ENCODE results near the gene MDK. TPM values are rescaled to one million over a fixed set of nuclear protein-coding genes. Genes with fewer than 3 reads are reported as not detected.

Gene MDK
- total RNA-seq, 2 donors from 2014 or later = 8.5 to 12.9 TPM

DNA sequence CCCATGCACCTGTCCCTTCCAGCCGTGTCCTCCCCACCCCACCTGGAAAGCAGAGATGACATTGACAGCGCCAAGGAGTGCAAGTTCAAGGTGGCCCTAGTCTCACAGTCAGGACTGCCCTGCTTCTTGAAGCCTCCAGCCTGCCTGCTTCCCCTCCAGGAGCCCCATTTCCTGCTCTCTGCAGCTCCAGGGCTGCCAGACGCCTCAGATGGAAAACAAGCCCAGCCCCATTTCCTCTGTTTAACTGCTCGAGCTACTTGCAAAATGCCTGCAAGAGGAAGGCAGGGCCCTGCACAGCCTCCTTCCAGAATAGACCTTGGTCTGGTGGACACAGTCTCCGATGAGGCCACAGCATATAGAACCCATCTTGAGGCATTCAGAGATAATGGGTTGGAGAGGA lies 39.2 kb upstream of the MDK start:
- Mint-ChIP-seq H3K4me3 (no peak overlapping the region), H3K27ac (no peak overlapping the region), H3K9me3 (no peaks in the 10 kb centered on the region), H3K36me3 (ENCODE audit: low read depth) (peaks cover 6% of the 10 kb centered on the region), H3K27me3 (no peaks in the 10 kb centered on the region), H3K4me1 (peaks cover 30% of the 10 kb centered on the region)
- no peak for ATAC-seq (replicated peaks)

- Mint-ChIP-seq H3K4me3 (no peak overlapping the region), H3K27me3 (no peaks in the 10 kb centered on the region), H3K36me3 (ENCODE audit: low read depth) (peaks cover 6% of the 10 kb centered on the region), H3K9me3 (no peaks in the 10 kb centered on the region), H3K27ac (no peak overlapping the region), H3K4me1 (peaks cover 30% of the 10 kb centered on the region)
- no peak for ATAC-seq (replicated peaks)
These were observed 37.9 kb upstream of the MDK start for GRCh38 chr11:46343520-46343919.

DNA sequence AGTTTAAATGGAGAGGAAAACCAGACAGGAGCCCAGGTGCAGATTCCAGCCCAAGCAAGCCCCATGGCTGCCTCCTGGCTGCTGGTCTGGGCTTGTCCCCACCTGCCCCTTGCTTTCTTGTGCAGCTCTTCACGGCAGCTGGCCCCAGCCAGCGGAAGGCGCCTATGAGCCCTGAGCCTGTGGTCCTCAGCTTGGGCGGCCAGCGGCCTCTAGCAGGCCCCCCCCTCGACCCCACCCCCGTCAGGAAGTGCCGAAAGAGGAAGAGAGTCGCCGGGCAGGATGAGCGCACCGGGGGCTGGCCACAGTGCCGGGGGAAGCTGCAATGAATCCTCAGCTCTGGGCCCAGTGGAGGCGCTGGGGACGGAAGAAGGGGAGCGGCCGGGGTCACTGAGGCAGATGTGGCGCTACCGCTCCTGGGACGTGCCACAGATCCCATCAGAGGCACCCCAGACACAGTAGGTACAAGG lies 36.3 kb upstream of the MDK start:
- Mint-ChIP-seq H3K27ac (peak overlapping the region; percentile 51), H3K27me3 (no peaks in the 10 kb centered on the region), H3K4me1 (peaks cover 44% of the 10 kb centered on the region), H3K36me3 (ENCODE audit: low read depth) (peaks cover 6% of the 10 kb centered on the region), H3K9me3 (no peaks in the 10 kb centered on the region), H3K4me3 (peak overlapping the region; percentile 80)
- no peak for ATAC-seq (replicated peaks)

- ATAC-seq (replicated peaks) = peak; percentile 8
- Mint-ChIP-seq H3K4me3 (peak overlapping the region; percentile 80), H3K27me3 (no peaks in the 10 kb centered on the region), H3K9me3 (no peaks in the 10 kb centered on the region), H3K36me3 (ENCODE audit: low read depth) (peaks cover 6% of the 10 kb centered on the region), H3K4me1 (peaks cover 44% of the 10 kb centered on the region), H3K27ac (peak overlapping the region; percentile 85)
These were observed 35.5 kb upstream of the MDK start for GRCh38 chr11:46345881-46346484.

DNA sequence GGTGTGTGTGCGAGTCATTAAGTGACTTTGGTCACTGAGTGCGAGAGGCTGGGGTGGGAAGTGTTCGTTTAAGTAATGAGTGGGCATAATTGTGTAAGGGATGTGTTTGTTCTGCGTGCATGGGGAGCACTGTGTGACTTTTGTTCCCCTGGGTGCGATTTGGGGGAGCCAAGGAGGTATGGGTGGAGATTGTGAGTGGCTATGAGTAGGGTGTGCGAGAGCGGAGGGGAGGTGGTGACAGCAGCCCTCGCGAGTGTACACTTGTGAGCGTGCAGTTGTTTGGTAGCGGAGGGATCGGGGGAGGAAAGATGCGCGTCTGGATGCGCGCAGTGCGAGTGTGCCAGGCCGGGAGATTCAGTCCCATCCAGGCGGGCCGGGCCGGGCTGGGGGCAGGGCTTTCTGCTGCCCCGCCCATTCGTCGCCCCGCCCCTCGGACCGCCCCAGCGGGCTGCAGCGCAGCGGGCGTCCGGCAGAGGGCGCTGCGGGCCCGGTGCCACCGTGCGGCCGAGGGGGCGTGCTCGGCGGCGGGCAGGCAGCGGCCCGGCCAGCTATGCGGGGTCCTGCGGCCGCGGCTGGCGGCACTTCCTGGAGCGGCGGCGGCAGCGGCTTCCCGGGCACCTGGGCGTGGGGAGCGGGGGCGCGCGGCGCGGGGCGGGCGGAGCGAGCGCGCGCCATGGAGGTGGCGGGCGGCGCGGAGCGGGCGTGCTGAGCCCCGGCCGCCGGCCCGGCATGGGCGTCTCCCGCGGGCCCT lies 34.4 kb upstream of the MDK start, which contains the start of gene DGKZ:
DGKZ (plus strand) TSS at position 578 of the 751 bp plus-strand sequence. CDS start 197 bp downstream, outside the sequence.
- H3K36me3 Mint-ChIP-seq (ENCODE audit: low read depth) = peaks cover 6% of the 10 kb centered on the region
- H3K9me3 Mint-ChIP-seq = no peaks in the 10 kb centered on the region
- peak; percentile 72 for ATAC-seq (replicated peaks)
- H3K27ac Mint-ChIP-seq = peak within 1 kb of the TSS; percentile 85
- H3K27me3 Mint-ChIP-seq = no peaks in the 10 kb centered on the region
- H3K4me1 Mint-ChIP-seq = peaks cover 46% of the 10 kb centered on the region
- H3K4me3 Mint-ChIP-seq = peak within 1 kb of the TSS; percentile 92

DNA sequence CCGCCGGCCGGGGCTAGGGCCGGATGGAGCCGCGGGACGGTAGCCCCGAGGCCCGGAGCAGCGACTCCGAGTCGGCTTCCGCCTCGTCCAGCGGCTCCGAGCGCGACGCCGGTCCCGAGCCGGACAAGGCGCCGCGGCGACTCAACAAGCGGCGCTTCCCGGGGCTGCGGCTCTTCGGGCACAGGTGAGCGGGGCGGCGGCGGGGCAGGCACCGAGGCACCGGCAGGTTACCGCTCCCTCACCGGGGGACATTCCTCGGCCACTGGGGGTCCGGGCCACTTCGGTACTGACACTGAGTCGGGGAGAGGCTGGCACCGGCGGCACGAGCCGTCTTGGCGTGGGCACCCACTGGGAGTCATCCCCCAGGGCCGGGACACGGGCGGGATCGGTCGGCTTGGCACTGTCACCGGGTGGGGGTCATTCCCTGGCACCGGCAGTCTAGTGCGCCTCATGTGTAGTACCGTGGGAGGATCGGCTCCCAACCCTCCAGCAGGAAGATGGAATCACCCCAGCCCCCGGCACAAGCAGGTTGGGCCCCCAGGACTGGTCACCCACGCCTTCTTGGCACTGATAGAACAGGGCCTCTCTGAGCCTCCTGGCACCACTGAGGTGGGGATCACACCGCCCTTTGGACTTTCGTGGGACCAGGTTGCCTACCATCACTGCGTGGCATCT lies 33.7 kb upstream of the MDK start:
- peak overlapping the region; percentile 82 for H3K27ac Mint-ChIP-seq
- no peak for ATAC-seq (replicated peaks)
- H3K4me3 Mint-ChIP-seq = peak overlapping the region; percentile 92
- H3K36me3 Mint-ChIP-seq (ENCODE audit: low read depth) = peaks cover 6% of the 10 kb centered on the region
- H3K27me3 Mint-ChIP-seq = no peaks in the 10 kb centered on the region
- peaks cover 49% of the 10 kb centered on the region for H3K4me1 Mint-ChIP-seq
- no peaks in the 10 kb centered on the region for H3K9me3 Mint-ChIP-seq

- peaks cover 6% of the 10 kb centered on the region for H3K36me3 Mint-ChIP-seq (ENCODE audit: low read depth)
- peak; percentile 40 for ATAC-seq (replicated peaks)
- H3K4me3 Mint-ChIP-seq = peak overlapping the region; percentile 92
- no peaks in the 10 kb centered on the region for H3K9me3 Mint-ChIP-seq
- peaks cover 56% of the 10 kb centered on the region for H3K4me1 Mint-ChIP-seq
- H3K27me3 Mint-ChIP-seq = no peaks in the 10 kb centered on the region
- peak overlapping the region; percentile 82 for H3K27ac Mint-ChIP-seq
These were observed 32.7 kb upstream of the MDK start for GRCh38 chr11:46348566-46349401.

GRCh38 chr11:46350695-46351094 lies 30.8 kb upstream of the MDK start:
- peak overlapping the region; percentile 92 for H3K4me3 Mint-ChIP-seq
- peaks cover 55% of the 10 kb centered on the region for H3K4me1 Mint-ChIP-seq
- no peaks in the 10 kb centered on the region for H3K27me3 Mint-ChIP-seq
- peaks cover 10% of the 10 kb centered on the region for H3K36me3 Mint-ChIP-seq (ENCODE audit: low read depth)
- no peaks in the 10 kb centered on the region for H3K9me3 Mint-ChIP-seq
- ATAC-seq (replicated peaks) = no peak
- H3K27ac Mint-ChIP-seq = no peak overlapping the region

DNA sequence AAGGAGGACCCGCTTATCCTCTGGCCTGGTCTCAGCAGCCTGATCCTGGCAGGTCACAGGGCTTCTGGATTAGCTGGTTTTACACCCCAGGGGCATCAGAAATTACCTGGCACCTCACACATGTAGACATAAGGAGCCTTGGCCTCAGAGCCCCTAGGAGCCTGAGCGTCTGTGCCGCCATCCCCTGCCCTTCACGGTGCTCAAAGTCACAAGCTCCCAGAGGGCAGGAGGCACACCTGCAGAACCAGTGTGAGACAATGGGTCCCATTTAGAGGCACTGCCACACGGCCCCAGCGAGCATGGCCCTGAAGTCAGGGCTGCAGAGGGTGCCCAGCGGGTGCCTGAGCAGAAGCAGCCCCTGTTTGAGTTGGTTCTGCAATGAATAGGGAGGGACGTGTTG lies 30.3 kb upstream of the MDK start:
- no peaks in the 10 kb centered on the region for H3K27me3 Mint-ChIP-seq
- no peaks in the 10 kb centered on the region for H3K9me3 Mint-ChIP-seq
- H3K4me1 Mint-ChIP-seq = peaks cover 52% of the 10 kb centered on the region
- ATAC-seq (replicated peaks) = no peak
- H3K4me3 Mint-ChIP-seq = peak overlapping the region; percentile 92
- peak overlapping the region; percentile 93 for H3K27ac Mint-ChIP-seq
- peaks cover 10% of the 10 kb centered on the region for H3K36me3 Mint-ChIP-seq (ENCODE audit: low read depth)

DNA sequence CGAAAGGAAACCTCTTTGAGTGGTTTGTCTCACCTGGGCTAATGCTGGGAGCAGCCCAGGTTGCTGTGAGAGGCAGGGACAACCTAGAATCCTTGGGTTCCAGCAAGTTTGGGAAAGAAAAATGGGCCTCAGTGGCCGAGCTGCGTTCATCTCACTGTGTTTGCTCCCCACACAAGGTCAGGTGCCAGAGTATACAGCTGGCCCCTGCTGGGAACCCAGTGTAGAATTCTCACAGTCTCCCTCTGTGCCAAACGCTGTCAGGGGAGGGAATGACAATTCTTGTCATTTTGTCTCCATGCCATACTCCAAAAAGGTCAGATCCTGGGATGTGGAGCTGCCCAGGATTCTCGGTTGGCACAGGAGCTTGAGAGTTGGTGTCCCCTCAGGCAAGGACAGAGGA lies 29.9 kb upstream of the MDK start:
- peak overlapping the region; percentile 92 for H3K4me3 Mint-ChIP-seq
- H3K27me3 Mint-ChIP-seq = no peaks in the 10 kb centered on the region
- no peaks in the 10 kb centered on the region for H3K9me3 Mint-ChIP-seq
- H3K4me1 Mint-ChIP-seq = peaks cover 52% of the 10 kb centered on the region
- peaks cover 10% of the 10 kb centered on the region for H3K36me3 Mint-ChIP-seq (ENCODE audit: low read depth)
- peak overlapping the region; percentile 93 for H3K27ac Mint-ChIP-seq
- ATAC-seq (replicated peaks) = no peak

DNA sequence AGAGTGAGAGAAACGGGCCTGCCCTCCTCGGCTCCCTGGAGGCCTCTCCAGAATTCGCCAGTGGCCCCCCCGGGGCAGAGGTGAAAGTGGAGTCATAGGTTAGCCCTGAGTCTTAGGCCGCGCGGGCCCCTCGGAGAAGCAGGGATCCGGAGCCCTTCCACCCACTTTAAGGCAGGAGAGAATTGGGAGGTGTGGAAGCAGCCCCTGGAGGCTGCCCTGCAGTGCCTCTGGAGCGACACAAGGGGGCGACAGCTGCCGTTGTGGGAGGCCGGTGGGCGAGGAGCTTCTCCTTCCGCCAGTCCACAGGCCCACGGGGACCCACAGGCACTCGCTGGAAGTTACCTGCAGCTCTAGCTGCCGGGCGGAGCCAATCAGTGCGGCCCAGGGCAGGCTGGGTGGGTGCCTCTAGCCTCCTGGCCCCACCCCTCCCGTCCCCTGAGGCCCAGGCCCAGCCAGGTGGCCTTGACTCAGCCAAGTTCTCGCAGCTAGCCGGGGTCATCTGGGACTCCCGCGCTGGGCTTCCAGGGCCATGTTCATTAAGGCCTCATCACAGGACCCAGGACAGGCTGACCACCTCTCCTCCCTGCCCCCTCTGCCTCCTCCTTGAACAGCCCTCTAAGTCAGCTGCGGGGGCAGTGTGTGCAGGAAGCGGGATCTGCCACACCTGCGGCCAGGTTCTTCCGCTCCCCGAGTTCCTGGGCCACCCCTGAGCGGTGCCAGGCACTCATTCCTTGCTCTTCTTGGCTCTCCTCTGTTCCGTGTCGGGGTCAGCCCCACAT lies 29.2 kb upstream of the MDK start:
- Mint-ChIP-seq H3K4me3 (peak overlapping the region; percentile 92), H3K9me3 (no peaks in the 10 kb centered on the region), H3K36me3 (ENCODE audit: low read depth) (peaks cover 9% of the 10 kb centered on the region), H3K27me3 (no peaks in the 10 kb centered on the region), H3K27ac (peak overlapping the region; percentile 93), H3K4me1 (peaks cover 52% of the 10 kb centered on the region)
- peak; percentile 41 for ATAC-seq (replicated peaks)

DNA sequence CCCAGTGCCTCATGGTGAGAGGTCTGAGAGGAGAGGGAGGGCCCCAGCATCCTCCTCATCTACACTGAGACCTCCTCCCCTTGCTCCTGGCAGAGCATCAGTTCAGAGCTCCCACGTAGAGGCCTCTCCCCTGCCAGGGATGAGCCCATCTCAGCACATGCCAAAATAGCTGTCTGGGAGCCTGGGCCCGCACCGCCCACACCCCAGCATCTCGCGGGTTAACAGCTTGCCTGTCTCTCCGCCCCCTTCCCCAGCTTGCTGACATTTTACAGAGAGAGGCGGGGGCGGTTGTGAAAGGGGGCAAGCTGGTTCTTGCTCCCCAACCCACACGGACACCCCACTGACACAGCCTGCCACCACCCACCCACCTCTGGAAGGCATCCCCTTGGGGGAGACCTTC lies 27.8 kb upstream of the MDK start:
- peak; percentile 44 for ATAC-seq (replicated peaks)
- H3K36me3 Mint-ChIP-seq (ENCODE audit: low read depth) = peaks cover 9% of the 10 kb centered on the region
- no peaks in the 10 kb centered on the region for H3K9me3 Mint-ChIP-seq
- H3K27ac Mint-ChIP-seq = peak overlapping the region; percentile 93
- no peaks in the 10 kb centered on the region for H3K27me3 Mint-ChIP-seq
- H3K4me1 Mint-ChIP-seq = peaks cover 56% of the 10 kb centered on the region
- peak overlapping the region; percentile 92 for H3K4me3 Mint-ChIP-seq

DNA sequence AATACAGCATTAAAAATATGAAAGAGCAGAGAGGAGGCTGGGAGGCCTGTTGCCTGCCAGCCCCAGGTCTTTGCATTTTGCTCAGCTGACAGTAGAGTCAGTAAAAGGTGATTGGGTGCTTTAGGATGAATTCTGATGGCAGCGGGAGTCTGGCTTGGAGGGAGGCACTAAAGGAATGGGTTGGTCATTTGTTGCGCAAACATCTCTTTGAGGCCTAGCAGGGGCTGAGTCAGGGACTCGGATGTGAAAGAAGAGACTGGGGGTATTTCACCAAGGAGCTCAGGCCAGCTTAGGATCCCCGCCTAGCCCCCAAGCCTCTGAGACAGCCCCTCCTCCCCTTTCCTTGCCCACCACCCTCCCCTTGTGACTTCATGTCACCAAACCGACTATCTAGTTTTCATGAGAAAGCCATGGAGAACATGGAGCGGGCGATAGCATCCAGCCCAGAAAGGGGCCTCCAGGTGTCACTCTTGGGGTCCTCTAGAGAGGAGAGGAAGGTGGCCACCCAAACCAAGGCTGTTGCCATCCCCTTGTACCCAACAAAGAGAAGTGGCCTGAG lies 24.5 kb upstream of the MDK start:
- H3K4me3 Mint-ChIP-seq = peak overlapping the region; percentile 61
- H3K36me3 Mint-ChIP-seq (ENCODE audit: low read depth) = peaks cover 9% of the 10 kb centered on the region
- no peak for ATAC-seq (replicated peaks)
- H3K27ac Mint-ChIP-seq = peak overlapping the region; percentile 84
- H3K27me3 Mint-ChIP-seq = no peaks in the 10 kb centered on the region
- peaks cover 33% of the 10 kb centered on the region for H3K4me1 Mint-ChIP-seq
- no peaks in the 10 kb centered on the region for H3K9me3 Mint-ChIP-seq
